ENCODE data around the gene USP6NL. TPM values are rescaled to one million over a fixed set of nuclear protein-coding genes. Genes with fewer than 3 reads are reported as not detected.
"Not testable (repeated sequence)": the region's sequence is repeated elsewhere in the genome, so short reads cannot be mapped to it uniquely, and the experiment has no call there.

USP6NL gene
- total RNA-seq, 1 donor from 2014 or later, result 6.5 TPM

DNA sequence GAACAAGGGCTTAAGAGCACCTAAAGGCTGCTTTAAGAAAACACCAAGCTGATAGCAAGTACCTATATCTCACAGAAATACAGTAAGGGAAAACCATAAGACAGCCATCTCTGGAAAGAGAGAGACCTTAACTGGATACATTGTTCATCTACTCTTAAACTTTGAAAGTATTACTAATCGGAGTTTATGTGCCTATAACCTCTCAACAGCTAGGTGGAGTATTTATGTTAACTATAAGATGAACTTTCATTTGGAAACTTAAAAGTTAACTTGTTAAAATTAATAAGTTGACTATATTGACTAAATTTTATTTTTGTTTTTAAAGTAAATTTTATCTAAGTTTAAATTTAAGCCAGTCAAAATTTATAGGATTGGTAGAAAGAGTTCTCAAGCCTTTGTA, 90.6 kb downstream of the USP6NL start:
- DNase-seq (ENCODE audit: low read depth), result no peak

GRCh38 chr10:11517150-11517549, 94.3 kb downstream of the USP6NL start:
- DNase-seq (ENCODE audit: low read depth), result no peak

DNA sequence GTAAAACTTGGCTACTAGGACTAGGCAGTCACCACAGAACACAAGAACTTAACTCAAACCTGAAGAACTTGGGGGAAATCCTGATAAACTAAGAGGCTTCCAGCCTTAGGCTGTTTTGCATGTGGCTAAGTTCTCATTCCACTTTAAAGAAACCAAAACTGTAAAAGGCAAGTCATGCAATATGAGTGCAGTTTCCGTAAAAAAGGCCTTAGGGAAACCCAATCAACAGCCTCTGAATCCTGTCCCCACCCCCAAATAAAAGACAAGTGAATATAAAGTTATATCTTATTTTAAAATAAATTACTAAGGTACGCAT, 95.1 kb downstream of the USP6NL start:
- DNase-seq (ENCODE audit: low read depth), result no peak

DNA sequence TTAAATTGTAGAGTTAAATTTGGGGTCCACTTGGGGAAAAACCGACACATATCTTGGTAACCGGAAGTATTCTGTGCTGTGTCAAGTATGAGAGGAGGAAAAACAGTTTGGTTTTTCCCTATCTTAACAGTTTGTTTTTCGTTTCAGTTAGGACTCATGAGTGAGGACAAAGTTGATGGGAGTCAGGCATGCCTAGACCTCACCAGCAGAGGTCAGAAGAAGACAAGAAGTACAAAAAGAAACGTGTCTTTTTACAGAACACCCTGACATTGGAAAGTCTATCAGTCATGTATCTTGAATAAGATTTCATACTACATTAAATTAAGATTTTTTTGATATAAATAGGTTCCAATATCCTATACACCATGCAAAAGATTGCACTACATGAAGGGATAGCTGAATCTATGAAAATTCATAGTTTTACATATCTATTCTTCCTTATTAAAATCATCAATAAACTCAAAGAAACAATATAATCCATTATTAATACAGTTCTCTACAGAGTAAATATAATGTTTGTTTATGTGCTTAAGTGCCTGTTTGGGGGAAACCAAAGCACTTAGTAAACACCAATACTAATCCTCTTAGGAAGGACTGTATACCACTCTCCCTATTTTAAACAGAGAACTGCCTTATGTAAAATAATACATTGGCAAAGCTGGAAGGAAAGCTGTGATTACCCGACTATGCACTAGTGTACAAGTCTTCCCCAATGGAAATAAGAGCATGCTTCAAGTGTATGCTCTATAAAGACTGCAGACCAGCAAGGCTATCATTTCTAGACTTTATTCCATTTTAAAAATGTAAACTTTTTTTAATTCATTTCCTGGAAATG, 95.6 kb downstream of the USP6NL start:
- DNase-seq (ENCODE audit: low read depth), result peak; percentile 72

- DNase-seq (ENCODE audit: low read depth), result no peak
Measured at GRCh38 chr10:11513727-11514126, 97.7 kb downstream of the USP6NL start.

DNA sequence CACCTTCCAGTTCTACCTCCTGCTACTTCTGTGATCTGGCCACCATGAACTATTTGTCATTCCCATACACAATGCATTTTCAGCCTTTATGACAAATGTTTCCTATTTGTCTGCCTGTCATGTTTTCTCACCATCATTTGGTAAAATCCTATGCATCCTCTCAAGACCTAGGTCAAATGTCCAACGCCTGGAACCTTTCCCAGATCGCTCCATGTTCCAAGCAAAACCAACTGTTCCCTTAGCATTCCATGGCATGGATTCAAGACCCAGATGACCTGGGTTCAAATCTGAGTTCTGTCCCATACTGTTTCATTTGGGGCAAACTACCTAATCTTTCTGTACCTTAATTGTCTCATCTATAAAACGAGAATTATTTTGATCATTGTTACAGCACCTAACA, 98.9 kb downstream of the USP6NL start:
- DNase-seq (ENCODE audit: low read depth), result no peak

GRCh38 chr10:11511321-11511720, 100.1 kb downstream of the USP6NL start:
- no peak for DNase-seq (ENCODE audit: low read depth)

GRCh38 chr10:11510736-11511135, 100.7 kb downstream of the USP6NL start:
- DNase-seq (ENCODE audit: low read depth), result no peak

DNA sequence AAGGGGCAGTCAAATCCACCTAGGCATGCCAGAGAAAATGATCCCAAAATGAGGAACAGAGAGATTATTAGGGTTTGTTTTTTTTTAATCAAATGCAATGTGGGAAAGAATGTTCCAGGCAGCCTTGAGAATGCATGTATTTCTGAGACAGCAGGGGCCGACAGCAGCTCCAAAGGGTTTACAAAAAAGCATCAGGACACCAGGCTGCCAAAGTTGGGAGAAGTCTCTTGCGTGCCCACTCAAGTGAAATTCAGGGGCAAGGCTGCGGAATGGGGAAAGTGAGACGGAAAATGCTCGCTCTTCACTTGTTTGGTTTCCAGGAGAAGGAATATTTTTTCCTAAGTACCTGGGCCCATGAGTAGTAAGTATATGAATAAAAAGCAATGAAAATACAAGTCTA, 101.2 kb downstream of the USP6NL start:
- no peak for DNase-seq (ENCODE audit: low read depth)

- peak; percentile 57 for DNase-seq (ENCODE audit: low read depth)
Measured at GRCh38 chr10:11509036-11509435, 102.4 kb downstream of the USP6NL start.

- no peak for DNase-seq (ENCODE audit: low read depth)
Measured at GRCh38 chr10:11506247-11506789, 105.1 kb downstream of the USP6NL start.

DNA sequence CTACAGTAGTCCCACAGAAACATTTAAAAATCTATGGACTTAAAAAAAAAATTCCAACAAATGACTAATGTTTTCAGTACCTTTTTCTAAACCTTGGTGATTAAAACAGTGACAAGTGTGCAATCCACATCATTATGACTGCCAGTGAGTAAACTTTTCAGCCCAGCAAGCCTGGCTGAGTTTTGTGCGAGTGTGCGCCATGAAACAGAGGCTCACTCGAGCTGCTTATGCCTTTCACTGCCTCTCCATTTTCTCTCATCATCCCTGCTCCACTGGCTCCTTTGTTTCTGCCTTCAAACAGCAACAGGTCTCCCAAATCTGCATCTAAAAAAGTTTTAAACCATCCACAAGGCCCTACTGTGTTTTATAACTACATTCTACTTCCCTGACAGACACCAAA, 105.8 kb downstream of the USP6NL start:
- DNase-seq (ENCODE audit: low read depth), result no peak

- DNase-seq (ENCODE audit: low read depth), result no peak
Measured at GRCh38 chr10:11504566-11505285, 106.7 kb downstream of the USP6NL start.

DNA sequence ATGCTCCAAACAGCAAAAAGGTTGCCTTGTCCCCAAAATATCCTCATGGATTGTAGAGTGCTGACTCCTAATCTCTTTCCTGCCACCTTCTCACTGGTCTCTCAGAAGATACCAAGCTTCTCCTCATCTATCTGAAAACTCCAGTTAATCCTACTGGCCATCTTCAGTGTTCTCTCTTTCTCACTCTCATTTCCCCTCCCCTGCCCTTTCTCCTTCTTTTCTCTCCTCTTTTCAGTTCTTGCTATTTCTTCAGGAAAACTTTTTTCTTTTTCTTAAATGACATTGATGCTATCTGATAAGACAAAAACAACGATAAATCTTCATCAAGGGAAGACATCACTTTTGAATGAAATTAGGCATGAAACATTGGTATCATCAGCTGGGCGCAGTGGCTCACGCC, 109.8 kb downstream of the USP6NL start:
- no peak for DNase-seq (ENCODE audit: low read depth)

- no peak for DNase-seq (ENCODE audit: low read depth)
Measured at GRCh38 chr10:11499425-11500071, 111.9 kb downstream of the USP6NL start.

GRCh38 chr10:11498399-11498798, 113.1 kb downstream of the USP6NL start:
- DNase-seq (ENCODE audit: low read depth), result no peak

DNA sequence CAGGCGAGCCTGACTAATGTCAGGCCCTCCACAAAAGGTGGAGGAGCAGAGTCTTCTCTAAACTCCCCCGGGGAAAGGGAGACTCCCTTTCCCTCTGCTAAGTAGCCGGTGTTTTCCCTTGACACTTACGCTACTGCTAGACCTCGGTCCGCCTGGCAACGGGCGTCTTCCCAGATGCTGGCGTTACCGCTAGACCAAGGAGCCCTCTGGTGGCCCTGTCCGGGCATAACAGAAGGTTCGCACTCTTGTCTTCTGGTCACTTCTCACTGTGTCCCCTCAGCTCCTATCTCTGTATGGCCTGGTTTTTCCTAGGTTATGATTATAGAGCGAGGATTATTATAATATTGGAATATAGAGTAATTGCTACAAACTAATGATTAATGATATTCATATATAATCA, 116.5 kb downstream of the USP6NL start:
- DNase-seq (ENCODE audit: low read depth), result not testable (repeated sequence)

DNA sequence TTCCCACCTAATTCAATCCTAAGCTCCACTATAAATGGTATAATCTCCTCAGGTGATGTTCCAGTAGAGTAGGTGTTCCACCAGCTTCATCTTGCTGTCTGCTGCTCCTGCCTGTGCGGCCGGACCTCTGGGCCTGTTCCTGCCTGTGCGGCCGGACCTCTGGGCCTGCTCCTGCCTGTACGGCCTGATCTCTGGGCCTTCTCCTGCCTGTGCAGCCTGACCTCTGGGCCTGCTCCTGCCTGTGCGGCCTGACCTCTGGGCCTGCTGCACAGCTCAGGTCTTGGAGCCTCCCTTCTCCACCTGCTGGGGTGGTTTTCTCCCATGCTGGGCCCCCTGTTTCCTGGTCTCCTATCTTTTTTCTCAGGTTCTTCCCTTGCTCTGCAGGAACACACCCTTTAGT, 117.8 kb downstream of the USP6NL start:
- no peak for DNase-seq (ENCODE audit: low read depth)

- no peak for DNase-seq (ENCODE audit: low read depth)
Measured at GRCh38 chr10:11491087-11491486, 120.4 kb downstream of the USP6NL start.

DNA sequence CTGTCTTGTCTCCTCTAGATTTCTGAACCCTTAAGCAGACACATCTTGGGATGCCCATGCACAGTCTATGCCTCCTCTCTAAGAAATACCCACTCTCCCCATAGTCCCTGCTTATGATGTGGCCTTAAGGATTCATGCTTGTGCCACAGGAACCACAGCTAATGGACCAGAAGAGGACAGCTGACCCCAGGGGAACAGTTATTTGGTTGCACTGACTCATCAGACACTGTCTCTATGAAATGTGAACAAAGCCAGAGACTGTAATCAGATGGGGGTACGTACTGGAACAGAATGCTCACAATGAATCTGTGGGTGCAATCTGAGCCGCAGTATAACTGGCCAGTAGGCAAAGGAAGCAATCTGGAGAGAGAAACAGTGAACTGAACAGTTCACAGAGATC, 121.9 kb downstream of the USP6NL start:
- DNase-seq (ENCODE audit: low read depth), result peak; percentile 92

- DNase-seq (ENCODE audit: low read depth), result peak; percentile 21
Measured at GRCh38 chr10:11488126-11488525, 123.3 kb downstream of the USP6NL start.
